Measurements from ENCODE around the gene INO80E.

INO80E gene

DNA sequence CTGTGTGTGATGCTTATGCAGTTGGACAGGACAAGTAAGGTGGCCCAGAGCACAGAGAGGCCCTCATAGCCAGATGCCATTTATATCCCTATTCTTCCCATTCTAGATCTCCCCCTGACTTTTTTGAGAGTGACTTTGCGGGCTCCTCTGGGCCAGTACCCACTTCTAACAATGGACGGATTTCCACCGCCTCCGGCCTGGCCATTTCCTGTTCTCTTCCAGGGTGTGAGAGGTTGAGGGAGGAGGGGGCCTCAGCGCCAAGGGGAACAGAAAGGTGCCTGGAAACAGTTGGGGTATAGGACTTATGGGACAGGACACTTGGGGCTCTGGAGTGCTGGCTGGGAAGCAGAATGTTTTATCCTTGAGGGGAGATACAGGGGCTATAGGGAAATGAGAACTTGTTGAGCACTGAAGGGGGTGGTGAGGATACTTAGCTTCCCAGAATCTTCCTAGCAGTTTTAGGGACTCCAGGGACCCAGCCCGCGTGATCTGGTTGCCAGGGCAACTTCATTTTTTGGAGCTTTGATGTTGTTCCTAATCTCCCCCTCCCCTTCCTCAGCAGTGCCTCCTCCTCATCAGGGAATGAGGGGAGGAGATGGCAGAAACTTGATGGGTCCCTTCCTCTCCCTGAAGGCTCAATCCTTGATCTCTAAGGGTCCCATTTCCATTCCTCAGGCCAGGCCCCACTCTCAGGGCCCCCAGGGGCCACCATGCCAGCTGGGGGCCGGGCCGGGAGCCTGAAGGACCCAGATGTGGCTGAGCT is 18.8 kb upstream of the INO80E start:
- FAIRE-seq (no peak), DNase-seq (ENCODE audit: insufficient read length, low spot score) (peak; percentile 7)
- TF ChIP-seq, protein P1, sequence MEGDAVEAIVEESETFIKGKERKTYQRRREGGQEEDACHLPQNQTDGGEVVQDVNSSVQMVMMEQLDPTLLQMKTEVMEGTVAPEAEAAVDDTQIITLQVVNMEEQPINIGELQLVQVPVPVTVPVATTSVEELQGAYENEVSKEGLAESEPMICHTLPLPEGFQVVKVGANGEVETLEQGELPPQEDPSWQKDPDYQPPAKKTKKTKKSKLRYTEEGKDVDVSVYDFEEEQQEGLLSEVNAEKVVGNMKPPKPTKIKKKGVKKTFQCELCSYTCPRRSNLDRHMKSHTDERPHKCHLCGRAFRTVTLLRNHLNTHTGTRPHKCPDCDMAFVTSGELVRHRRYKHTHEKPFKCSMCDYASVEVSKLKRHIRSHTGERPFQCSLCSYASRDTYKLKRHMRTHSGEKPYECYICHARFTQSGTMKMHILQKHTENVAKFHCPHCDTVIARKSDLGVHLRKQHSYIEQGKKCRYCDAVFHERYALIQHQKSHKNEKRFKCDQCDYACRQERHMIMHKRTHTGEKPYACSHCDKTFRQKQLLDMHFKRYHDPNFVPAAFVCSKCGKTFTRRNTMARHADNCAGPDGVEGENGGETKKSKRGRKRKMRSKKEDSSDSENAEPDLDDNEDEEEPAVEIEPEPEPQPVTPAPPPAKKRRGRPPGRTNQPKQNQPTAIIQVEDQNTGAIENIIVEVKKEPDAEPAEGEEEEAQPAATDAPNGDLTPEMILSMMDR (IDR thresholded peaks at IDR 0.05; ENCODE audit: insufficient read depth, missing control alignments): no peak

DNA sequence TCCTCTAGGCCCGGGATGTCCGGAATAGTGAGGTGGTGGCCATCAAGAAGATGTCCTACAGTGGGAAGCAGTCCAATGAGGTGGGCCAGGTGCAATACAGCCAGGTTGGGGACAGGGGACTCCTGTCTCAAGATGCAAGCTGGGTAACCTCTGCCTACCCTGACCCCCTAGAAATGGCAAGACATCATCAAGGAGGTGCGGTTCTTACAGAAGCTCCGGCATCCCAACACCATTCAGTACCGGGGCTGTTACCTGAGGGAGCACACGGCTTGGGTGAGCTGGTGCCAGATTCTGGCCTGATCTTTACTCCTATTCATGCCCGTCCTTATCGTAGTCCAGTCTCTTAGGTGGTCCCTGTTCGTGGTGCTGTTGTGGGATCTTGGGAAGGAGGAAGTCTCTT is 18.0 kb upstream of the INO80E start:
- no peak for FAIRE-seq
- TF ChIP-seq, protein P1 (IDR thresholded peaks at IDR 0.05; ENCODE audit: insufficient read depth, missing control alignments): no peak

DNA sequence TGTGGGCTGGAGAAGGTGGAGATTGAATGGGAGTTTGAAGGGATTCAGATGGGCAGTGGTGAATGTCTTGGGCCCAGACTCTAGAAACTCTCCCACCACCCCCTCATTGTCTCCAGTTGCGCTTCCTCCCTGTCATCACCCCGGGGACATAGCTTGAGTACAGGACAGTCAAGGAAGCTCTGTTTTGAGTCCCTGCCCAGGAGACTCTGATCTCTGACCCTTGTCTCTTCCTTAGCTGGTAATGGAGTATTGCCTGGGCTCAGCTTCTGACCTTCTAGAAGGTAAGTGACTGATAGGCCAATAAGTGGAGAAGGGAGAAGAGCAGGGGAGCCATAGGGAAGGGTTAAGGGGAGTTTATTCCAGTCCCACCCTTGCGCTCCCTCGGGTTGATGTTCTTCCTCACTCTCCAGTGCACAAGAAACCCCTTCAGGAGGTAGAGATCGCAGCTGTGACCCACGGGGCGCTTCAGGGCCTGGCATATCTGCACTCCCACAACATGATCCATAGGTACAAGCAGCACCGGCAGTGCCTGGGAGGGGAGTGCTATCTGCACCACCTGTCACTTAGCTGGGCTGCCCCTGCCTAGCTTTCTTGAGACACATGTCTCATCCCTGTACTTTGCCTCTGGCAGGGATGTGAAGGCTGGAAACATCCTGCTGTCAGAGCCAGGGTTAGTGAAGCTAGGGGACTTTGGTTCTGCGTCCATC is 17.3 kb upstream of the INO80E start:
- FAIRE-seq (no peak), DNase-seq (ENCODE audit: insufficient read length, low spot score) (no peak)
- TF ChIP-seq, protein P1 (IDR thresholded peaks at IDR 0.05; ENCODE audit: insufficient read depth, missing control alignments): no peak

More for the DNA sequence above, 18.0 kb upstream of the INO80E start:
- DNase-seq (ENCODE audit: insufficient read length, low spot score): peak; percentile 8

DNA sequence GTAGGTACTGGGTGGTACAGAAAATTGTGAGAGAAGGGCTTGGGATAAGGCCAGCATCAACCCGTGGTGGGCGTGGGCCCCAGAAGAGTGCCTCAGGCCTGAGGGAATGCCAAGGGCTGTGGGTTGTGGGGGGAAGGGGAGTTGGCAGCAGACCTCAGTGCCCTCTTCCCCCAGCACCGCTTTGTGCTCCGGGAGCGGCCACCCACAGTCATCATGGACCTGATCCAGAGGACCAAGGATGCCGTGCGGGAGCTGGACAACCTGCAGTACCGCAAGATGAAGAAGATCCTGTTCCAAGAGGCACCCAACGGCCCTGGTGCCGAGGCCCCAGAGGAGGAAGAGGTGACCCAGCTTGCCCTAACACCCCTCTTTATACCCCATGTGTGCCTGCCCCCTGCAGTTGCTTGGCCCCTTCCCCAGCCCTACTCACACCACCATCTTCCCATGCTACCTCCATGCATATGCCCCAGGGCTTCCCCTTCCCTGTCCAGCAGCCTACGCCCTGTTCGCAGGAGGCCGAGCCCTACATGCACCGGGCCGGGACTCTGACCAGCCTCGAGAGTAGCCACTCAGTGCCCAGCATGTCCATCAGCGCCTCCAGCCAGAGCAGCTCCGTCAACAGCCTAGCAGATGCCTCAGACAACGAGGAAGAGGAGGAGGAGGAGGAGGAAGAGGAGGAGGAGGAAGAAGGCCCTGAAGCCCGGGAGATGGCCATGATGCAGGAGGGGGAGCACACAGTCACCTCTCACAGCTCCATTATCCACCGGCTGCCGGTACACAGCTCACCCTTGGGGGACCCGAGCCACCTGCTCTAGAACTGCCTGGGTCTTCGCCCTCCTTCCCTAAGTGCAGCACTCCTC is 13.3 kb upstream of the INO80E start:
- TF ChIP-seq, protein P1 (IDR thresholded peaks at IDR 0.05; ENCODE audit: insufficient read depth, missing control alignments): no peak
- FAIRE-seq: no peak
- no peak for DNase-seq (ENCODE audit: insufficient read length, low spot score)

DNA sequence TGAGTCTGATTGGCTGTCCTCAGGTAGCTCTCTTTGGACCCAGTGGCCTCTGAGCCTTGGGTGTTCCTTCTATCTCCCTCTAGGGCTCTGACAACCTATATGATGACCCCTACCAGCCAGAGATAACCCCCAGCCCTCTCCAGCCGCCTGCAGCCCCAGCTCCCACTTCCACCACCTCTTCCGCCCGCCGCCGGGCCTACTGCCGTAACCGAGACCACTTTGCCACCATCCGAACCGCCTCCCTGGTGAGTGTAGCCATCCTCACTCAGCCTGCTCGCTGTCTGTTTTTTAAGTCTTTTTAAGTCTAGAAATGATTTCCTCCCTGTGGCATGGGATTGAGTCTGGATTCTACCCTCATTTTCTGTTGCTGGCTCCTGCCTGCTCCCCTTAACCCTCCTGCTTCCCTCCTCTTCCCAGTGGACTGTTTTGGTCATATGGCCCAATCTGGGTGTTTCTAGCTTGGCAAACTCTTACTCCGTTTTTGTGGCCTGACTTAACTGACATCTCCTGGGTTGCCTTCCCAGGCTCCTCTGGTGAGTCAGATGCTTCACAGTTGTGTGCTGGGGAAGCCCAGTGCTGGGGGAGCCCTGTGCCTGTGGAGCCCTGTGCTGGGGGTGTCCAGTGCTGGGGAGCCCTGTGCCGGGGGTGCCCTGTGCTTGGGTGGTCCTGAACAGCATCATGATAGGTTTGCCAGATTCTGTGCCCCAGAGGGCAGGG is 12.5 kb upstream of the INO80E start:
- TF ChIP-seq, protein P1 (IDR thresholded peaks at IDR 0.05; ENCODE audit: insufficient read depth, missing control alignments): no peak
- no peak for DNase-seq (ENCODE audit: insufficient read length, low spot score)
- FAIRE-seq: no peak

DNA sequence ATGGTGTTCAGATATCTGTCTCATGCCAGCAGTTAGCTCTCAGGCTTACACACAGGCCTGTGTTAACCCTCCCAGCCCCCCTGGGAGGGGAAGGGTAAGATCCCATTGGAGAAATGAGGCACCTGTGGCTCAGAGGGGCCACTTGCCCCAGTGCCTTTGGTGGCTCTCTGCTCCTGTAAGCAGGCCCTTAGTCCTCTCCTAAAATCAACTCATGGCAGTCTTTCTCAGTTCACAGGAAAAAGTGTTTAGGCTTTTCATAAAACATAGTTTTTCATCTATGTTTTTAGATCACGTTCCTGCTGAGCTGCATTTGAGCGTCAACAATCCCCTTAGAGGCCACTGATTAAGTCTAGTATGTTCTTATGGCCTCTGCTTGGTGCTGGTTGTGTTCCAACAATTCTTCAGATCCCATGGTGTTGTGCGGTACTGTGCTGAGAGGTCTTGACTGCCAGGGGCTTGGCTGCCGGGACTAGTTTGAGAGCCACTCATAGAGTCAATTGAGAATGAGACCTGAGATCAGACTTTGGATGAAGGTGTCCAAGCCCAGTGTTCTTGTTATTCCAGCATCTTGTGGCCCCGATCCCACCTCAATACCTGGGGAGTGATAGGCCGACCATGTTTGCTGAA is 11.8 kb upstream of the INO80E start:
- FAIRE-seq (no peak), DNase-seq (ENCODE audit: insufficient read length, low spot score) (no peak)
- TF ChIP-seq, protein P1 (IDR thresholded peaks at IDR 0.05; ENCODE audit: insufficient read depth, missing control alignments): no peak
